ENCODE results near the gene TICAM1.
A peak's percentile ranks its signal among the peaks of the same experiment; 100 is the strongest.

GRCh38 chr19:4861147-4861546 lies 29.6 kb upstream of the TICAM1 start:
- no peak for TF ChIP-seq CTCF (IDR thresholded peaks at IDR 0.05 in 8 of 11, conservative IDR thresholded peaks at IDR 0.05 in 3 of 11)
- TF ChIP-seq POLR2AphosphoS5 (IDR thresholded peaks at IDR 0.05) = peak in 1 of 3 donors; percentile 40
